PC-9 (cell line): Measurements from ENCODE around the gene TAF4.

ENCODE experiments used
- EZH2 ChIP-seq: fragments of 200-600 bp; sonication (generic); IDR thresholded peaks from 2 replicates; pipeline ENCODE4 v1.8.0; 2017; ENCODE audit warnings: antibody characterized with exemption, low read depth
- TF ChIP-seq, protein P1 (sequence below): fragments of 200-600 bp; sonication (generic); conservative IDR thresholded peaks from 2 replicates; pipeline ENCODE4 v1.6.1; 2017; ENCODE audit warnings: mixed run types, antibody characterized with exemption, mild to moderate bottlenecking, moderate library complexity

DNA sequence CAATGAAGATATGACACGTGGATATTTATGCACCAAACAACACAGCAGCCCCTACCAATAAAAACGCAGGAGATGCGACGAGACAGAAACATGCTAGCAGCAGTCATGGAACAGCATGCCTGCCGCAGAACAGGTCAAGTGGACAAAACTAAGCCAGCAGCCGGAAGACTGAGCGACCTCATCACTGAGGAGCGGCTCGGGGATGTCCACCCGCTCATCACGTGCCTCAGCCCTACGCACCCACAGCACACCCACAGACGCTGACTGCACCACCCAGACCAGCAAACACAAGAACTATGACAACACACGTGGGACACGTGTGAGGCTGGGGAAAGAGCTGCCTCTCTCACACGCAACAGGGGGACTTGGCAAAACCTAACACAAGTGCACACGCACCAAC is 81.7 kb downstream of the TAF4 start:
- TF ChIP-seq, protein P1, sequence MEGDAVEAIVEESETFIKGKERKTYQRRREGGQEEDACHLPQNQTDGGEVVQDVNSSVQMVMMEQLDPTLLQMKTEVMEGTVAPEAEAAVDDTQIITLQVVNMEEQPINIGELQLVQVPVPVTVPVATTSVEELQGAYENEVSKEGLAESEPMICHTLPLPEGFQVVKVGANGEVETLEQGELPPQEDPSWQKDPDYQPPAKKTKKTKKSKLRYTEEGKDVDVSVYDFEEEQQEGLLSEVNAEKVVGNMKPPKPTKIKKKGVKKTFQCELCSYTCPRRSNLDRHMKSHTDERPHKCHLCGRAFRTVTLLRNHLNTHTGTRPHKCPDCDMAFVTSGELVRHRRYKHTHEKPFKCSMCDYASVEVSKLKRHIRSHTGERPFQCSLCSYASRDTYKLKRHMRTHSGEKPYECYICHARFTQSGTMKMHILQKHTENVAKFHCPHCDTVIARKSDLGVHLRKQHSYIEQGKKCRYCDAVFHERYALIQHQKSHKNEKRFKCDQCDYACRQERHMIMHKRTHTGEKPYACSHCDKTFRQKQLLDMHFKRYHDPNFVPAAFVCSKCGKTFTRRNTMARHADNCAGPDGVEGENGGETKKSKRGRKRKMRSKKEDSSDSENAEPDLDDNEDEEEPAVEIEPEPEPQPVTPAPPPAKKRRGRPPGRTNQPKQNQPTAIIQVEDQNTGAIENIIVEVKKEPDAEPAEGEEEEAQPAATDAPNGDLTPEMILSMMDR: no peak
- no peak for TF ChIP-seq EZH2
